HepG2 (cell line): ENCODE data around the gene DPT. TPM values are rescaled to one million over a fixed set of nuclear protein-coding genes. Genes with fewer than 3 reads are reported as not detected.

Experiments
- ADNP ChIP-seq: sonication (generic); formaldehyde crosslinking; IDR thresholded peaks from 2 replicates; pipeline ENCODE4 v1.4.0; 2020; ENCODE audit warnings: missing genetic modification reagents
- FOXJ3 ChIP-seq: sonication (generic); formaldehyde crosslinking; IDR thresholded peaks from 2 replicates; pipeline ENCODE4 v1.4.0; 2020; ENCODE audit warnings: missing genetic modification reagents, mild to moderate bottlenecking, borderline replicate concordance
- NRL ChIP-seq: sonication (generic); formaldehyde crosslinking; IDR thresholded peaks from 2 replicates; pipeline ENCODE4 v1.5.0; 2020; ENCODE audit warnings: missing genetic modification reagents, mild to moderate bottlenecking, moderate library complexity, borderline replicate concordance
- SMAD1 ChIP-seq: sonication (generic); formaldehyde crosslinking; IDR thresholded peaks from 2 replicates; pipeline ENCODE4 v1.4.0; 2020; ENCODE audit warnings: missing genetic modification reagents, low read depth, mild to moderate bottlenecking, borderline replicate concordance
- XRCC5 ChIP-seq: fragments of 200-400 bp; formaldehyde crosslinking; optimal IDR thresholded peaks from 2 replicates; pipeline ENCODE3; 2017; ENCODE audit warnings: mild to moderate bottlenecking, low read length
- ZNF44 ChIP-seq: sonication (generic); formaldehyde crosslinking; IDR thresholded peaks from 2 replicates; pipeline ENCODE4 v1.5.1; 2020; ENCODE audit warnings: mild to moderate bottlenecking, missing genetic modification reagents
- polyA plus RNA-seq, 8 experiments: library from polyadenylated mRNA; depleted of rRNA in 3 of 8; stranded (reverse) in 7 of 8; unstranded in 1 of 8; fragments of >200 nt; fragmentation: Illumina TruSeq in 4 of 8; extraction: Trizol in 4 of 8; gene quantifications; 2 replicates each; pipeline versions ENCODE4 v1.2.1 to v1.2.3, GENCODE V29; 2011 to 2016; ENCODE audit warnings: low read depth in 4 of 8, missing spikeins in 1 of 8, mixed read lengths in 1 of 8; ENCODE audit not compliant: insufficient read depth in 1 of 8
- total RNA-seq, 5 experiments: library from RNA; depleted of rRNA; stranded (reverse); fragments of >200 nt; fragmentation: Illumina TruSeq; extraction: Trizol; gene quantifications; 2 replicates each; pipeline ENCODE4 v1.2.3, GENCODE V29; 2016; ENCODE audit warnings: low read depth in 1 of 5
- TF ChIP-seq, protein P1 (sequence below): sonication (generic); formaldehyde crosslinking; IDR thresholded peaks from 2 replicates; pipeline ENCODE4 v1.4.0; 2020; ENCODE audit warnings: missing genetic modification reagents, borderline replicate concordance
- TF ChIP-seq, protein P2 (sequence below): sonication (generic); formaldehyde crosslinking; IDR thresholded peaks from 2 replicates; pipeline ENCODE4 v1.4.0; 2020; ENCODE audit warnings: mild to moderate bottlenecking, missing genetic modification reagents
- TF ChIP-seq, protein P3 (sequence below): sonication (generic); formaldehyde crosslinking; IDR thresholded peaks from 2 replicates; pipeline ENCODE4 v1.8.0; 2022; ENCODE audit warnings: mild to moderate bottlenecking, missing genetic modification reagents, borderline replicate concordance
- TF ChIP-seq, protein P4 (sequence below): sonication (generic); formaldehyde crosslinking; IDR thresholded peaks from 2 replicates; pipeline ENCODE4 v1.8.0; 2022; ENCODE audit warnings: mild to moderate bottlenecking, missing genetic modification reagents, moderate library complexity

DPT gene
- total and polyA plus RNA-seq, 2 of the 13 experiments (the other 11 are each of a cell fraction or from before 2014, with no cell fraction given) = 0.04 TPM; not detected in 1

DNA sequence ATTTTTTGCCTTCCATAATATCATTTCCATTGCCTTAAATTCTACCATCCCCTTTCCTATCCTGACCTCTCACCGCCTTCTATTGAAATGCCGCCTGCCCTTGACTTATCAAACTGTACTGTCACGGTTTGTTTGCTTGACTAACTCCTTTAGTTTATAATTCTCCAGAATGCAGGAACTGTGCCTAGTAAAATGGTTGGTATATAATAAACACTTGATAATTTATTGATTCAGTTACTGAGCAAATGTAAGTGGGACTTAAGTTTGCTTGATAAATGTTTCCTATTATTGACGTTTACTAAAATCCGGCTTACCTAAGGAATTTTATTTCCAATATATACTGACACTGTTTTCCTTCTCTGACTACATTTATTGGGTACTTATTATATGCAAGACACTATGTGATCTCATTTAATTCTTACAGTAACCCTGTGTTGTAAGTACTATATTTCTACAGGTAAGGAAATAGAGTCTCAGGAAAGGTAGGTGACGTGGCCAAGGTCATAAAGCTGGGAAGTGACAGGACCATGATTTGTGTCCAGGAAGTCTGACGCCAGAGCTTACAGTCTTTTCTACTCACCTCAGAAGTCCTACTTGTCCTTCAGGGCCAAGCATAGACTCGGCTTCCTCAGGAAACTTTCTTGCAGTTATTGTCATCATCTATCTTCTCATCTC lies 35.7 kb downstream of the DPT start (continued):
- TF ChIP-seq, protein P1, sequence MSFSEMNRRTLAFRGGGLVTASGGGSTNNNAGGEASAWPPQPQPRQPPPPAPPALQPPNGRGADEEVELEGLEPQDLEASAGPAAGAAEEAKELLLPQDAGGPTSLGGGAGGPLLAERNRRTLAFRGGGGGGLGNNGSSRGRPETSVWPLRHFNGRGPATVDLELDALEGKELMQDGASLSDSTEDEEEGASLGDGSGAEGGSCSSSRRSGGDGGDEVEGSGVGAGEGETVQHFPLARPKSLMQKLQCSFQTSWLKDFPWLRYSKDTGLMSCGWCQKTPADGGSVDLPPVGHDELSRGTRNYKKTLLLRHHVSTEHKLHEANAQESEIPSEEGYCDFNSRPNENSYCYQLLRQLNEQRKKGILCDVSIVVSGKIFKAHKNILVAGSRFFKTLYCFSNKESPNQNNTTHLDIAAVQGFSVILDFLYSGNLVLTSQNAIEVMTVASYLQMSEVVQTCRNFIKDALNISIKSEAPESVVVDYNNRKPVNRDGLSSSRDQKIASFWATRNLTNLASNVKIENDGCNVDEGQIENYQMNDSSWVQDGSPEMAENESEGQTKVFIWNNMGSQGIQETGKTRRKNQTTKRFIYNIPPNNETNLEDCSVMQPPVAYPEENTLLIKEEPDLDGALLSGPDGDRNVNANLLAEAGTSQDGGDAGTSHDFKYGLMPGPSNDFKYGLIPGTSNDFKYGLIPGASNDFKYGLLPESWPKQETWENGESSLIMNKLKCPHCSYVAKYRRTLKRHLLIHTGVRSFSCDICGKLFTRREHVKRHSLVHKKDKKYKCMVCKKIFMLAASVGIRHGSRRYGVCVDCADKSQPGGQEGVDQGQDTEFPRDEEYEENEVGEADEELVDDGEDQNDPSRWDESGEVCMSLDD (CRISPR knock-in tag) = no peak
- no peak for TF ChIP-seq SMAD1 (CRISPR knock-in tag)
- TF ChIP-seq ADNP (CRISPR knock-in tag) = no peak
- no peak for TF ChIP-seq ZNF44 (CRISPR knock-in tag)
- TF ChIP-seq, protein P2, sequence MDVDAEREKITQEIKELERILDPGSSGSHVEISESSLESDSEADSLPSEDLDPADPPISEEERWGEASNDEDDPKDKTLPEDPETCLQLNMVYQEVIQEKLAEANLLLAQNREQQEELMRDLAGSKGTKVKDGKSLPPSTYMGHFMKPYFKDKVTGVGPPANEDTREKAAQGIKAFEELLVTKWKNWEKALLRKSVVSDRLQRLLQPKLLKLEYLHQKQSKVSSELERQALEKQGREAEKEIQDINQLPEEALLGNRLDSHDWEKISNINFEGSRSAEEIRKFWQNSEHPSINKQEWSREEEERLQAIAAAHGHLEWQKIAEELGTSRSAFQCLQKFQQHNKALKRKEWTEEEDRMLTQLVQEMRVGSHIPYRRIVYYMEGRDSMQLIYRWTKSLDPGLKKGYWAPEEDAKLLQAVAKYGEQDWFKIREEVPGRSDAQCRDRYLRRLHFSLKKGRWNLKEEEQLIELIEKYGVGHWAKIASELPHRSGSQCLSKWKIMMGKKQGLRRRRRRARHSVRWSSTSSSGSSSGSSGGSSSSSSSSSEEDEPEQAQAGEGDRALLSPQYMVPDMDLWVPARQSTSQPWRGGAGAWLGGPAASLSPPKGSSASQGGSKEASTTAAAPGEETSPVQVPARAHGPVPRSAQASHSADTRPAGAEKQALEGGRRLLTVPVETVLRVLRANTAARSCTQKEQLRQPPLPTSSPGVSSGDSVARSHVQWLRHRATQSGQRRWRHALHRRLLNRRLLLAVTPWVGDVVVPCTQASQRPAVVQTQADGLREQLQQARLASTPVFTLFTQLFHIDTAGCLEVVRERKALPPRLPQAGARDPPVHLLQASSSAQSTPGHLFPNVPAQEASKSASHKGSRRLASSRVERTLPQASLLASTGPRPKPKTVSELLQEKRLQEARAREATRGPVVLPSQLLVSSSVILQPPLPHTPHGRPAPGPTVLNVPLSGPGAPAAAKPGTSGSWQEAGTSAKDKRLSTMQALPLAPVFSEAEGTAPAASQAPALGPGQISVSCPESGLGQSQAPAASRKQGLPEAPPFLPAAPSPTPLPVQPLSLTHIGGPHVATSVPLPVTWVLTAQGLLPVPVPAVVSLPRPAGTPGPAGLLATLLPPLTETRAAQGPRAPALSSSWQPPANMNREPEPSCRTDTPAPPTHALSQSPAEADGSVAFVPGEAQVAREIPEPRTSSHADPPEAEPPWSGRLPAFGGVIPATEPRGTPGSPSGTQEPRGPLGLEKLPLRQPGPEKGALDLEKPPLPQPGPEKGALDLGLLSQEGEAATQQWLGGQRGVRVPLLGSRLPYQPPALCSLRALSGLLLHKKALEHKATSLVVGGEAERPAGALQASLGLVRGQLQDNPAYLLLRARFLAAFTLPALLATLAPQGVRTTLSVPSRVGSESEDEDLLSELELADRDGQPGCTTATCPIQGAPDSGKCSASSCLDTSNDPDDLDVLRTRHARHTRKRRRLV (CRISPR knock-in tag) = no peak
- peak; percentile 62; the same call in 1 of the 2 replicates for TF ChIP-seq FOXJ3 (CRISPR knock-in tag)
- TF ChIP-seq XRCC5 = no peak
- TF ChIP-seq, protein P3, sequence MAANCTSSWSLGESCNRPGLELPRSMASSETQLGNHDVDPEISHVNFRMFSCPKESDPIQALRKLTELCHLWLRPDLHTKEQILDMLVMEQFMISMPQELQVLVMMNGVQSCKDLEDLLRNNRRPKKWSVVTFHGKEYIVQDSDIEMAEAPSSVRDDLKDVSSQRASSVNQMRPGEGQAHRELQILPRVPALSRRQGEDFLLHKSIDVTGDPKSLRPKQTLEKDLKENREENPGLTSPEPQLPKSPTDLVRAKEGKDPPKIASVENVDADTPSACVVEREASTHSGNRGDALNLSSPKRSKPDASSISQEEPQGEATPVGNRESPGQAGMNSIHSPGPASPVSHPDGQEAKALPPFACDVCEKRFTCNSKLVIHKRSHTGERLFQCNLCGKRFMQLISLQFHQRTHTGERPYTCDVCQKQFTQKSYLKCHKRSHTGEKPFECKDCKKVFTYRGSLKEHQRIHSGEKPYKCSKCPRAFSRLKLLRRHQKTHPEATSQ (CRISPR knock-in tag) = no peak
- TF ChIP-seq NRL = no peak
- TF ChIP-seq, protein P4, sequence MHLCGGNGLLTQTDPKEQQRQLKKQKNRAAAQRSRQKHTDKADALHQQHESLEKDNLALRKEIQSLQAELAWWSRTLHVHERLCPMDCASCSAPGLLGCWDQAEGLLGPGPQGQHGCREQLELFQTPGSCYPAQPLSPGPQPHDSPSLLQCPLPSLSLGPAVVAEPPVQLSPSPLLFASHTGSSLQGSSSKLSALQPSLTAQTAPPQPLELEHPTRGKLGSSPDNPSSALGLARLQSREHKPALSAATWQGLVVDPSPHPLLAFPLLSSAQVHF (CRISPR knock-in tag) = no peak
